GM12878 (cell line): Measurements from ENCODE around the gene COPS7A. TPM values are rescaled to one million over a fixed set of nuclear protein-coding genes. Genes with fewer than 3 reads are reported as not detected.

Source experiments
- ASH2L ChIP-seq: fragments of 300-600, 200-600 bp; sonication (generic); IDR thresholded peaks from 2 replicates; pipeline ENCODE4 v1.6.1; 2017; ENCODE audit warnings: low read depth, mild to moderate bottlenecking, borderline replicate concordance
- CEBPZ ChIP-seq: fragments of 150-350 bp; IDR thresholded peaks from 2 replicates; pipeline ENCODE4 v1.6.1; 2016; ENCODE audit warnings: low read depth, low read length
- CTCF ChIP-seq, 3 experiments: IDR thresholded peaks in 2 of 3; conservative IDR thresholded peaks in 1 of 3; 2 replicates each; pipeline ENCODE4 v1.5.1; 2011; ENCODE audit warnings: low read depth in 3 of 3, low read length in 3 of 3, mild to moderate bottlenecking in 3 of 3, control low read depth in 2 of 3, moderate library complexity in 2 of 3, inconsistent platforms in 1 of 3, mixed read lengths in 1 of 3; ENCODE audit not compliant: control insufficient read depth in 2 of 3, insufficient read depth in 1 of 3; ENCODE audit errors: extremely low read depth in 1 of 3
- HDAC6 ChIP-seq: fragments of 200-600 bp; sonication (generic); IDR thresholded peaks from one replicate; pipeline ENCODE4 v1.8.0; 2017; ENCODE audit warnings: antibody characterized with exemption; ENCODE audit not compliant: unreplicated experiment
- MEF2A ChIP-seq: IDR thresholded peaks from 2 replicates; pipeline ENCODE4 v1.6.1; 2011; ENCODE audit warnings: low read depth, mild to moderate bottlenecking, low read length, moderate library complexity; ENCODE audit not compliant: insufficient read depth
- PAX8 ChIP-seq: fragments of 450-650 bp; IDR thresholded peaks from 2 replicates; pipeline ENCODE4 v1.6.1; 2017; ENCODE audit warnings: mild to moderate bottlenecking, moderate library complexity
- RAD21 ChIP-seq: IDR thresholded peaks from 2 replicates; pipeline ENCODE4 v1.6.1; 2011; ENCODE audit warnings: mild to moderate bottlenecking, low read depth, low read length, moderate library complexity; ENCODE audit not compliant: insufficient read depth
- RCOR1 ChIP-seq: conservative IDR thresholded peaks from 2 replicates; pipeline ENCODE4 v1.6.1; 2012; ENCODE audit warnings: low read depth, low read length, improper control_type of control experiment
- RELB ChIP-seq: fragments of 450-650 bp; IDR thresholded peaks from 2 replicates; pipeline ENCODE4 v1.6.1; 2017; ENCODE audit warnings: low read depth, mild to moderate bottlenecking, moderate library complexity
- SMC3 ChIP-seq: IDR thresholded peaks from 2 replicates; pipeline ENCODE4 v1.6.1; 2011; ENCODE audit warnings: low read length, improper control_type of control experiment, borderline replicate concordance
- SP1 ChIP-seq: IDR thresholded peaks from one replicate; pipeline ENCODE4 v1.6.1; 2011; ENCODE audit warnings: low read depth, low read length
- STAT3 ChIP-seq: IDR thresholded peaks from 2 replicates; pipeline ENCODE4 v1.6.1; 2011; ENCODE audit warnings: low read depth, low read length, improper control_type of control experiment
- polyA plus RNA-seq, 11 experiments: library from polyadenylated mRNA; depleted of rRNA in 4 of 11; unstranded in 6 of 11; stranded (reverse) in 5 of 11; fragments of >200 nt; fragmentation: Nextera tagmentation in 4 of 11; fragmentation: Illumina TruSeq in 1 of 11; extraction: Ambion mirVana in 4 of 11; extraction: Trizol in 1 of 11; gene quantifications; 1 replicate in 1 of 11; 2 replicates in 10 of 11; pipeline versions ENCODE4 v1.2.1 to v1.2.3, GENCODE V29; 2011 to 2016; ENCODE audit warnings: inconsistent platforms in 2 of 11, missing spikeins in 2 of 11, low read depth in 1 of 11
- total RNA-seq, 4 experiments: library from RNA; depleted of rRNA in 3 of 4; stranded (reverse); fragments of >200 nt in 3 of 4; fragmentation: Illumina TruSeq in 1 of 4; extraction: Trizol in 1 of 4; gene quantifications; 2 replicates each; pipeline versions ENCODE4 v1.2.1 to v1.2.3, GENCODE V29; 2013 to 2021

Gene COPS7A
- total and polyA plus RNA-seq, 10 of the 15 experiments (the other 5 are each of a cell fraction or from before 2014, with no cell fraction given) = 25.7 to 74.0 (median 51.9) TPM

- TF ChIP-seq RAD21 = peak; percentile 67
- TF ChIP-seq SMC3 = peak; percentile 75
- no peak for TF ChIP-seq RELB
- no peak for TF ChIP-seq SP1
- TF ChIP-seq HDAC6 = no peak
- TF ChIP-seq RCOR1 = no peak
- no peak for TF ChIP-seq STAT3
- no peak for TF ChIP-seq PAX8
- TF ChIP-seq MEF2A = no peak
- no peak for TF ChIP-seq CEBPZ
- TF ChIP-seq CTCF (IDR thresholded peaks at IDR 0.05 in 2 of 3, conservative IDR thresholded peaks at IDR 0.05 in 1 of 3; ENCODE audit: control insufficient read depth in 2 of 3, extremely low read depth in 1 of 3, insufficient read depth in 1 of 3, low read depth in 3 of 3, low read length in 3 of 3) = peak; percentile 59 to 64 (median 61)
- no peak for TF ChIP-seq ASH2L
Observed at GRCh38 chr12:6735448-6736191, 11.8 kb downstream of the COPS7A start (continued).
